Parathyroid adenoma (tissue), 2 donors: ENCODE data around the gene CYGB.
"Not testable (repeated sequence)": the region's sequence is repeated elsewhere in the genome, so short reads cannot be mapped to it uniquely, and the experiment has no call there.

Experiments used
- H2AFZ ChIP-seq: fragments of 300-600 bp; sonication (generic); one replicate; pipeline ENCODE4 v1.7.0; 2017; ENCODE audit warnings: antibody characterized with exemption, mild to moderate bottlenecking
- H3K27ac ChIP-seq: fragments of 300-600 bp; sonication (generic); one replicate; pipeline ENCODE4 v1.7.0; 2017
- H3K27me3 ChIP-seq: fragments of 300-600 bp; sonication (generic); one replicate; pipeline ENCODE4 v1.7.0; 2017; ENCODE audit warnings: low read length; ENCODE audit not compliant: control insufficient read depth, insufficient read depth
- H3K36me3 ChIP-seq: fragments of 300-600 bp; sonication (generic); one replicate; pipeline ENCODE4 v1.7.0; 2017; ENCODE audit warnings: low read length; ENCODE audit not compliant: control insufficient read depth, insufficient read depth
- H3K4me1 ChIP-seq: fragments of 300-600 bp; sonication (generic); one replicate; pipeline ENCODE4 v1.7.0; 2017; ENCODE audit warnings: control low read depth
- H3K4me2 ChIP-seq: fragments of 300-600 bp; sonication (generic); one replicate; pipeline ENCODE4 v1.7.0; 2017; ENCODE audit warnings: low read length
- H3K4me3 ChIP-seq: fragments of 300-600 bp; sonication (generic); one replicate; pipeline ENCODE4 v1.7.0; 2017; ENCODE audit warnings: low read depth, low read length
- H3K79me2 ChIP-seq: fragments of 300-600 bp; sonication (generic); one replicate; pipeline ENCODE4 v1.7.0; 2017; ENCODE audit warnings: control low read depth
- H3K9ac ChIP-seq: fragments of 300-600 bp; sonication (generic); one replicate; pipeline ENCODE4 v1.7.0; 2017; ENCODE audit warnings: mild to moderate bottlenecking
- H3K9me3 ChIP-seq: fragments of 300-600 bp; sonication (generic); one replicate; pipeline ENCODE4 v1.7.0; 2017; ENCODE audit warnings: low read length; ENCODE audit not compliant: control insufficient read depth
- TF ChIP-seq, protein P1 (sequence below): fragments of 300-600 bp; sonication (generic); IDR thresholded peaks from one replicate; pipeline ENCODE4 v1.7.0; 2017; ENCODE audit warnings: antibody characterized with exemption, mild to moderate bottlenecking
- donor health status: primary hyperparathyroidism.

Gene CYGB

DNA sequence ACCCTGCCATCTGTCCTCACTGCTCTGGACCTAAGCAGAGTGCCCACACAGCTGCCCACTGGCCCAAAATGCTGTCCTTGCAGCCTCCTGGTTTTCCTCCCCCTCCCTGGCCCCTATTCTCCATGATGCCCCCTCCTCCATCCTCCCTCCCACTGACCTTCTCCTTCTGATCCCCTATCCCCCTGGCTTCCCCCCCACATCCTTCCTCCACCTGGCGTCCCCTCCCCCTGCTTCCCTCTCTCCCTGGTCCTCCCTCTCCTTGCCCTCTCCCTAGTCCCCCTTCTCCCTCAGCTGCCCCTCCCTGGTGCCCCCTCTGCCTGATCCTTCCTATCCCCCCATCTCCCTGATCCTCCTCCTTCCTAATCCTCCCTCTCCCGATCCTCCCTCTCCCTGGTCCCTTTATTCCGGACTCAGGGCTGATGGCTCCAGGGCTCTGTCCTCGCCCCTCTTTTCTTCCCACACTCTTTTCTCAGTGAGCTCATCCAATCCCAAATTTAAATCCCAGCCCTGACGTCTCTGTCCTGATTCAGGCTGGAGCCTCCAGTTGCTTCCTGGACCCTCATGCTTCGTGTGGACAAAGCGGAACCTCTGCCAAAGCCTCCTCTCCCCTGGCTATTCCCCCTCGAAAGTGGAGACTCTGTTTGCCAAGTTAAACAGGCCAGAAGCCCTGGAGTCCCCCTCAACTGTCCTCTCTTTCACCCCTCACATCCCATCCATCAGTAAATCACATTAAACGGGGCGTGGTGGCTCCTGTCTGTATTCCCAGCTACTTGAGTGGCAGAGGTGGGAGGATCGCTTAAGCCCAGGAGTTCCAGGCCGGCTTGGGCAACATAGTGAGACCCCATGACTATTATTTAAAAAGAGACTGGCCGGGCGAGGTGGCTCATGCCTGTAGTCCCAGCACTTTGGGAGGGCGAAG lies 18.2 kb downstream of the CYGB start:
- no peaks in the 10 kb centered on the region for H3K9me3 ChIP-seq
- H3K4me2 ChIP-seq, result no peak overlapping the region
- H3K36me3 ChIP-seq, result no peaks in the 10 kb centered on the region
- no peak overlapping the region for H3K9ac ChIP-seq
- H3K27me3 ChIP-seq, result no peaks in the 10 kb centered on the region
- peaks cover 4% of the 10 kb centered on the region for H3K4me1 ChIP-seq
- H2AFZ ChIP-seq, result no peak overlapping the region
- H3K79me2 ChIP-seq, result no peaks in the 10 kb centered on the region
- H3K4me3 ChIP-seq, result no peak overlapping the region
- no peak overlapping the region for H3K27ac ChIP-seq
- TF ChIP-seq, protein P1, sequence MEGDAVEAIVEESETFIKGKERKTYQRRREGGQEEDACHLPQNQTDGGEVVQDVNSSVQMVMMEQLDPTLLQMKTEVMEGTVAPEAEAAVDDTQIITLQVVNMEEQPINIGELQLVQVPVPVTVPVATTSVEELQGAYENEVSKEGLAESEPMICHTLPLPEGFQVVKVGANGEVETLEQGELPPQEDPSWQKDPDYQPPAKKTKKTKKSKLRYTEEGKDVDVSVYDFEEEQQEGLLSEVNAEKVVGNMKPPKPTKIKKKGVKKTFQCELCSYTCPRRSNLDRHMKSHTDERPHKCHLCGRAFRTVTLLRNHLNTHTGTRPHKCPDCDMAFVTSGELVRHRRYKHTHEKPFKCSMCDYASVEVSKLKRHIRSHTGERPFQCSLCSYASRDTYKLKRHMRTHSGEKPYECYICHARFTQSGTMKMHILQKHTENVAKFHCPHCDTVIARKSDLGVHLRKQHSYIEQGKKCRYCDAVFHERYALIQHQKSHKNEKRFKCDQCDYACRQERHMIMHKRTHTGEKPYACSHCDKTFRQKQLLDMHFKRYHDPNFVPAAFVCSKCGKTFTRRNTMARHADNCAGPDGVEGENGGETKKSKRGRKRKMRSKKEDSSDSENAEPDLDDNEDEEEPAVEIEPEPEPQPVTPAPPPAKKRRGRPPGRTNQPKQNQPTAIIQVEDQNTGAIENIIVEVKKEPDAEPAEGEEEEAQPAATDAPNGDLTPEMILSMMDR, result no peak

GRCh38 chr17:76517638-76518038 lies 19.9 kb downstream of the CYGB start:
- no peaks in the 10 kb centered on the region for H3K36me3 ChIP-seq
- H3K9me3 ChIP-seq, result no peaks in the 10 kb centered on the region
- no peak overlapping the region for H3K4me3 ChIP-seq
- H2AFZ ChIP-seq, result no peak overlapping the region
- TF ChIP-seq, protein P1, result no peak
- no peaks in the 10 kb centered on the region for H3K27me3 ChIP-seq
- H3K27ac ChIP-seq, result no peak overlapping the region
- no peak overlapping the region for H3K9ac ChIP-seq
- no peak overlapping the region for H3K4me2 ChIP-seq
- no peaks in the 10 kb centered on the region for H3K79me2 ChIP-seq
- H3K4me1 ChIP-seq, result no peaks in the 10 kb centered on the region

DNA sequence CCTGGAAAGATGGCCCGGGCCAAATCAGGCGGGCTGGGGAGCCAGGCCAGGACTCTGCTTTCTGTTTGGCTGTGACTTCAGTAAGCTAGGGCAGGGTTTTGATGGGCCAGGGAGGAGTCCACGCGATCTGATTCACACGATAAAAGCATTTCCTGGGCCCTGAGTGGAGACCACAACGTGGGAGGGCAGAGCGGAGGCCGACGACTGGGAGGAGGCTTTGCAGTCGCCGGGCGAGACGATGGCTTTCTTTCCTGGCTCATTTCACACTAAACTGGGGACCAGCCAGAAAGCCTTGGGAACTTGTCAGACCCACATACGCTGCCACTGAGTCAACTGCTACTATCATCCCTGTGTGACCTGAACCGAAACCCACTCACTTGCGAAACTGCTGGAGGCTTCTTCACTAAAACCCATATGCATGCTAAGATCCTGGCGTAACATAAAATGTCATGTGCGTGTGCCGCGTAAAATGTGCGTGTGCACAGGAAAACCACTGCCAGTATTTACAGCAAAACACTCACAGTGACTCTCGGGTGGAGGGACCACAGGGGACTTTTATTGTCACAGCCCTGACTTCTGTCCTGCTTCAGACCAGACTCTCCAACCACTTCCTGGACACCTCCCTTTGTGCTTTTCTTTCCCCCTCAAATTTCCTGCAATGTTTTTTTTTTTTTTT lies 22.1 kb downstream of the CYGB start:
- Histone ChIP-seq H3K27me3 (no peaks in the 10 kb centered on the region), H3K4me3 (no peak overlapping the region), H3K36me3 (no peaks in the 10 kb centered on the region), H3K9ac (no peak overlapping the region), H3K4me1 (no peaks in the 10 kb centered on the region), H2AFZ (peak overlapping the region; percentile 6), H3K79me2 (no peaks in the 10 kb centered on the region), H3K27ac (peak overlapping the region; percentile 0), H3K4me2 (no peak overlapping the region), H3K9me3 (no peaks in the 10 kb centered on the region)
- TF ChIP-seq, protein P1, result no peak

DNA sequence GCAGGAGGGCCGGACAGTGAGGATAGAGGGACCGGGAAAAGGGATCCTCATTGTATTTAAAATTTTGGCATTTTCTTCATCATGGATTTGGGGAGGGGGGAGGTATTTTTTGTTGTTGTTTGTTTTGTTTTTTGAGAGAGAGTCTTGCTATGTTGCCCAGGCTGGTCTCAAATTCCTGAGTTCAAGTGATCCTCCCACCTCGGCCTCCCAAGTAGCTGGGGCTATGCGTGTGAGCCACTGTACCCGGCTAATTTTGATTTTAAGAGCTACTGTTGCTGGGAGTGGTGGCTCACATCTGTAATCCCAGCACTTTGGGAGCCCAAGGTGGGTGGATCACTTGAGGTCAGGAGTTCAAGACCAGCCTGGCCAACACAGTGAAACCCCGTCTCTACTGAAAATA lies 23.2 kb downstream of the CYGB start:
- H3K9ac ChIP-seq, H3K4me1 ChIP-seq, H3K9me3 ChIP-seq, H3K36me3 ChIP-seq, H3K79me2 ChIP-seq, H2AFZ ChIP-seq, H3K4me3 ChIP-seq, H3K4me2 ChIP-seq, H3K27ac ChIP-seq, H3K27me3 ChIP-seq: not testable (repeated sequence)

DNA sequence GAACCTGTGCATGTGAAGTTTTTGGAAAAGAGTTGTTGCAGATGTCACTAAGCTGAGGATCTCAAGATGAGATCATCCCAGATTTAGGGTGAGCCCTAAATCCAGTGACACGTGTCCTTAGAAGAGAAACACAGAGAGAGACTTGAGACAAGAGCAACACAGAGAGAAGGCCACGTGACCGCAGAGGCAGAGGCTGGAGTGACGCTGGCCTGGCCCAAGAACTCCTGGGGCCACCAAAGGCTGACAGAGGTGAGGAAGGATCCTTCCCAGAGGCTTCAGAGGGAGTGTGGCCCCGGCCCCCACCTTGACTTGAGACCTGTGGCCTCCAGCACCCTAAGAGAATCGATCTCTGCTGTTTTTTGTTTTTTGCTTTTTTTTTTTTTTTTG lies 24.2 kb downstream of the CYGB start:
- H2AFZ ChIP-seq, result no peak overlapping the region
- TF ChIP-seq, protein P1, result no peak
- no peaks in the 10 kb centered on the region for H3K79me2 ChIP-seq
- H3K9ac ChIP-seq, result no peak overlapping the region
- H3K4me2 ChIP-seq, result no peak overlapping the region
- no peaks in the 10 kb centered on the region for H3K36me3 ChIP-seq
- no peak overlapping the region for H3K4me3 ChIP-seq
- H3K4me1 ChIP-seq, result no peaks in the 10 kb centered on the region
- H3K9me3 ChIP-seq, result no peaks in the 10 kb centered on the region
- no peaks in the 10 kb centered on the region for H3K27me3 ChIP-seq
- H3K27ac ChIP-seq, result no peak overlapping the region
